Measurements from ENCODE around the gene SUN2.

GRCh38 chr22:38744981-38745380, 10.8 kb downstream of the SUN2 start:
- no peak for TF ChIP-seq ELK1 (IDR thresholded peaks at IDR 0.05; ENCODE audit: borderline replicate concordance, low read depth, low read length)
- TF ChIP-seq CTCF (conservative IDR thresholded peaks at IDR 0.05; ENCODE audit: low read depth, low read length): no peak
- no peak for TF ChIP-seq POLR2A (IDR thresholded peaks at IDR 0.05; ENCODE audit: low read depth, low read length)
- TF ChIP-seq SMC3 (IDR thresholded peaks at IDR 0.05; ENCODE audit: low read depth, low read length): no peak
- TF ChIP-seq MAFK (IDR thresholded peaks at IDR 0.05; ENCODE audit: low read depth, low read length): no peak
- no peak for TF ChIP-seq RFX5 (IDR thresholded peaks at IDR 0.05; ENCODE audit: low read depth, low read length)
- TF ChIP-seq USF2 (IDR thresholded peaks at IDR 0.05; ENCODE audit: low read depth, low read length): no peak
